ENCODE data around the gene THAP9. TPM values are rescaled to one million over a fixed set of nuclear protein-coding genes. Genes with fewer than 3 reads are reported as not detected.
"Not testable (repeated sequence)": the region's sequence is repeated elsewhere in the genome, so short reads cannot be mapped to it uniquely, and the experiment has no call there.

THAP9 gene
- total RNA-seq, 4 donors from 2014 or later: 2.2 to 8.4 (median 5.5) TPM

- H3K27ac ChIP-seq: no peak overlapping the region
- H3K4me1 ChIP-seq: no peaks in the 10 kb centered on the region
- no peaks in the 10 kb centered on the region for H3K9me3 ChIP-seq
- 44 to 45% methylated on average over 2 of the region's 2 CpGs for WGBS, 2 donors
- no peak for DNase-seq (ENCODE audit: low spot score in 2 of 2)
- H3K36me3 ChIP-seq: peaks cover 0 to 42% (median 0%) of the 10 kb centered on the region in 3 donors
- TF ChIP-seq POLR2A (IDR thresholded peaks at IDR 0.05): no peak
- no peak for TF ChIP-seq EP300 (IDR thresholded peaks at IDR 0.05)
- no peak for TF ChIP-seq CTCF (IDR thresholded peaks at IDR 0.05)
- no peak overlapping the region for H3K4me3 ChIP-seq
- H3K27me3 ChIP-seq: no peaks in the 10 kb centered on the region
Measured at GRCh38 chr4:82913305-82913704, 12.8 kb downstream of the THAP9 start.

GRCh38 chr4:82913968-82914367, 13.4 kb downstream of the THAP9 start:
- WGBS, 2 donors: 95 to 100% methylated on average over 2 of the region's 2 CpGs

GRCh38 chr4:82918091-82918490, 17.6 kb downstream of the THAP9 start:
- Histone ChIP-seq H3K4me1 (no peaks in the 10 kb centered on the region), H3K27ac (no peak overlapping the region), H3K9me3 (no peaks in the 10 kb centered on the region), H3K4me3 (no peak overlapping the region), H3K36me3 (peaks cover 0 to 18% (median 0%) of the 10 kb centered on the region in 3 donors), H3K27me3 (no peaks in the 10 kb centered on the region)
- no peak for TF ChIP-seq POLR2A (IDR thresholded peaks at IDR 0.05)
- TF ChIP-seq EP300 (IDR thresholded peaks at IDR 0.05): no peak
- no peak for DNase-seq (ENCODE audit: low spot score in 2 of 2)
- WGBS, 2 donors: 55 to 65% methylated on average over 7 of the region's 7 CpGs

More at GRCh38 chr4:82913968-82914367, 13.4 kb downstream of the THAP9 start:
- H3K9me3 ChIP-seq; H3K27me3 ChIP-seq; H3K4me1 ChIP-seq; DNase-seq (ENCODE audit: low spot score in 2 of 2); H3K4me3 ChIP-seq; H3K27ac ChIP-seq: not testable (repeated sequence)
- peaks cover 0 to 35% (median 0%) of the 10 kb centered on the region in 3 donors for H3K36me3 ChIP-seq

- TF ChIP-seq POLR2A (IDR thresholded peaks at IDR 0.05) (no peak), CTCF (IDR thresholded peaks at IDR 0.05) (no peak), EP300 (IDR thresholded peaks at IDR 0.05) (no peak)
- DNase-seq (ENCODE audit: low spot score in 2 of 2): no peak
Measured at GRCh38 chr4:82919386-82919785, 18.9 kb downstream of the THAP9 start.

GRCh38 chr4:82921795-82922194, 21.3 kb downstream of the THAP9 start:
- H3K4me1 ChIP-seq: no peaks in the 10 kb centered on the region
- TF ChIP-seq CTCF (IDR thresholded peaks at IDR 0.05) (no peak), POLR2A (IDR thresholded peaks at IDR 0.05) (no peak), EP300 (IDR thresholded peaks at IDR 0.05) (no peak)
- no peak overlapping the region for H3K4me3 ChIP-seq
- no peak for DNase-seq (ENCODE audit: low spot score in 2 of 2)
- H3K36me3 ChIP-seq: peaks cover 0 to 18% (median 0%) of the 10 kb centered on the region in 3 donors
- H3K9me3 ChIP-seq: no peaks in the 10 kb centered on the region
- no peak overlapping the region for H3K27ac ChIP-seq
- no peaks in the 10 kb centered on the region for H3K27me3 ChIP-seq

More at GRCh38 chr4:82919386-82919785, 18.9 kb downstream of the THAP9 start:
- 92 to 94% methylated on average over 2 of the region's 2 CpGs for WGBS, 2 donors
- Histone ChIP-seq H3K27ac (no peak overlapping the region), H3K4me3 (no peak overlapping the region), H3K27me3 (no peaks in the 10 kb centered on the region), H3K36me3 (peaks cover 0 to 11% (median 0%) of the 10 kb centered on the region in 3 donors), H3K4me1 (no peaks in the 10 kb centered on the region), H3K9me3 (no peaks in the 10 kb centered on the region)

GRCh38 chr4:82930848-82931755, 30.6 kb downstream of the THAP9 start:
- no peak for DNase-seq (ENCODE audit: low spot score in 2 of 2)
- Histone ChIP-seq H3K4me3 (no peak overlapping the region), H3K4me1 (no peaks in the 10 kb centered on the region), H3K9me3 (no peaks in the 10 kb centered on the region), H3K36me3 (peaks cover 0 to 47% (median 0%) of the 10 kb centered on the region in 3 donors), H3K27ac (no peak overlapping the region), H3K27me3 (no peaks in the 10 kb centered on the region)
- WGBS, 2 donors: 75 to 78% methylated on average over 5 of the region's 5 CpGs
- TF ChIP-seq POLR2A (IDR thresholded peaks at IDR 0.05): no peak
- TF ChIP-seq EP300 (IDR thresholded peaks at IDR 0.05): no peak
- TF ChIP-seq CTCF (IDR thresholded peaks at IDR 0.05): no peak
